HFF-Myc (cell line): ENCODE measurements around the gene SLC16A12.
"Not testable (repeated sequence)": the region's sequence is repeated elsewhere in the genome, so short reads cannot be mapped to it uniquely, and the experiment has no call there.

Experiments
- DNase-seq: peaks from one replicate; pipeline ENCODE4 v3.0.0-alpha.2; 2011; ENCODE audit warnings: low read depth; ENCODE audit errors: extremely low read depth
- H3K4me3 ChIP-seq: replicated peaks from 2 replicates; pipeline ENCODE4 v1.5.1; 2011; ENCODE audit warnings: low read depth, mild to moderate bottlenecking, control low read depth, low read length
- TF ChIP-seq, protein P1 (sequence below): IDR thresholded peaks from 2 replicates; pipeline ENCODE4 v1.5.1; 2012; ENCODE audit warnings: mild to moderate bottlenecking, low read depth, low read length, control low read depth; ENCODE audit errors: missing control alignments

The SLC16A12 gene

GRCh38 chr10:89398003-89398749, 137.2 kb downstream of the SLC16A12 start:
- TF ChIP-seq, protein P1, sequence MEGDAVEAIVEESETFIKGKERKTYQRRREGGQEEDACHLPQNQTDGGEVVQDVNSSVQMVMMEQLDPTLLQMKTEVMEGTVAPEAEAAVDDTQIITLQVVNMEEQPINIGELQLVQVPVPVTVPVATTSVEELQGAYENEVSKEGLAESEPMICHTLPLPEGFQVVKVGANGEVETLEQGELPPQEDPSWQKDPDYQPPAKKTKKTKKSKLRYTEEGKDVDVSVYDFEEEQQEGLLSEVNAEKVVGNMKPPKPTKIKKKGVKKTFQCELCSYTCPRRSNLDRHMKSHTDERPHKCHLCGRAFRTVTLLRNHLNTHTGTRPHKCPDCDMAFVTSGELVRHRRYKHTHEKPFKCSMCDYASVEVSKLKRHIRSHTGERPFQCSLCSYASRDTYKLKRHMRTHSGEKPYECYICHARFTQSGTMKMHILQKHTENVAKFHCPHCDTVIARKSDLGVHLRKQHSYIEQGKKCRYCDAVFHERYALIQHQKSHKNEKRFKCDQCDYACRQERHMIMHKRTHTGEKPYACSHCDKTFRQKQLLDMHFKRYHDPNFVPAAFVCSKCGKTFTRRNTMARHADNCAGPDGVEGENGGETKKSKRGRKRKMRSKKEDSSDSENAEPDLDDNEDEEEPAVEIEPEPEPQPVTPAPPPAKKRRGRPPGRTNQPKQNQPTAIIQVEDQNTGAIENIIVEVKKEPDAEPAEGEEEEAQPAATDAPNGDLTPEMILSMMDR = no peak
- DNase-seq = no peak
- no peak overlapping the region for H3K4me3 ChIP-seq

DNA sequence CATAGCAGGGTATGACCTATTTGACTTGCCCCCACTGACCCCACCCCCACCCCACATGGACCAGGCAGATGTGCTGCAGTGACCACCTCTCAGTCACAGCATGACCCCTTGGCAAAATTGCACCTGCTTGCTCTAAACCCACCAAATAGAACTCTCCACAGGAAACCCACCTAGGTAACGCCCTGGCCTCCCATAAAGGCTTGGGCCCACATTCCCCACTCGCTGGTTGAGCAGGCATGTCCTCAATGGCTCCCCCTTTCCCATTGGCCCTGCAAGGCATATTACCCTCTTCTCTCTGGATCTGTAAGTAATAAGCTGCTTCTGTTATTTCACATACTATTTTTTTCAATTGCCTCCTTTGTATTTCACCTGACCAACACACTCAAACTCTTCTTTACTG, 140.3 kb downstream of the SLC16A12 start:
- DNase-seq = no peak
- no peak overlapping the region for H3K4me3 ChIP-seq
- TF ChIP-seq, protein P1 = no peak

DNA sequence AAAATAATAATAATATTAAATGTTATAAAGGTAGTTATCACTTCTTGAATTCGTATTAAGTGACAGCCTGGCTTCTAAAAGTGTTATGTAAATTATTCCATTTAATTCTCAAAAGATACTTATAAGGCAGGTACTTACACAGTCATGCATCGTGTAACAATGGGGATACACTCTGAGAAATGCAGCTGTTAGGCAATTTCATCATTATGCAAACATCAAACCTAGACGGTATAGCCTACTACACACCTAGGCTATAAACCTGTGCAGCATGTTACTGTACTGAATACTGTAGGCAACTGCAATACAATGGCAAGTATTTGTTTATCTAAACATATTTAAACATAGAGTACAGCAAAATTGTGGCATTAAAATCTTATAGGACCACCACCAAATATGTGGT, 141.5 kb downstream of the SLC16A12 start:
- TF ChIP-seq, protein P1 = no peak
- DNase-seq = no peak
- H3K4me3 ChIP-seq = no peak overlapping the region; the same call in 1 of the 2 replicates

DNA sequence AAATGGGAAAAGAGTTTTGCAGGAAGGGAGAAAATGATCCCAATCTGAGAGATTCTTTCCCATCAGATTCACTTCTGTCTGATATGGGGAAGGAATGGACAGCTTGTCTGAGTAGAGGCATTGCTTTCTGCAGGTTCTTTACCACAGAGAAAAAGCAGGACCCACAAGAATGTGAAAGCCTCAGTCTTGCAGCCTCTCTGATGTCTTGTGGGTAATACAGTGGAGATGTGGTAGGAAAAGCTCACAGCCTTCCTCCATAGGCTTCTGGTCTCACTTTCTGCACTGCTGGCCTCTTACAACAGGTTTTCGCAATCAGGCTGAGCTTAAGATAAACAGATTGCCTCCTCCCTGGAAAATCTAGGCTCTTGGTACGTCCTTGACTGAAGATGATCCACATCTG, 142.4 kb downstream of the SLC16A12 start:
- TF ChIP-seq, protein P1 = no peak
- DNase-seq = no peak
- H3K4me3 ChIP-seq = peak overlapping the region; percentile 55

DNA sequence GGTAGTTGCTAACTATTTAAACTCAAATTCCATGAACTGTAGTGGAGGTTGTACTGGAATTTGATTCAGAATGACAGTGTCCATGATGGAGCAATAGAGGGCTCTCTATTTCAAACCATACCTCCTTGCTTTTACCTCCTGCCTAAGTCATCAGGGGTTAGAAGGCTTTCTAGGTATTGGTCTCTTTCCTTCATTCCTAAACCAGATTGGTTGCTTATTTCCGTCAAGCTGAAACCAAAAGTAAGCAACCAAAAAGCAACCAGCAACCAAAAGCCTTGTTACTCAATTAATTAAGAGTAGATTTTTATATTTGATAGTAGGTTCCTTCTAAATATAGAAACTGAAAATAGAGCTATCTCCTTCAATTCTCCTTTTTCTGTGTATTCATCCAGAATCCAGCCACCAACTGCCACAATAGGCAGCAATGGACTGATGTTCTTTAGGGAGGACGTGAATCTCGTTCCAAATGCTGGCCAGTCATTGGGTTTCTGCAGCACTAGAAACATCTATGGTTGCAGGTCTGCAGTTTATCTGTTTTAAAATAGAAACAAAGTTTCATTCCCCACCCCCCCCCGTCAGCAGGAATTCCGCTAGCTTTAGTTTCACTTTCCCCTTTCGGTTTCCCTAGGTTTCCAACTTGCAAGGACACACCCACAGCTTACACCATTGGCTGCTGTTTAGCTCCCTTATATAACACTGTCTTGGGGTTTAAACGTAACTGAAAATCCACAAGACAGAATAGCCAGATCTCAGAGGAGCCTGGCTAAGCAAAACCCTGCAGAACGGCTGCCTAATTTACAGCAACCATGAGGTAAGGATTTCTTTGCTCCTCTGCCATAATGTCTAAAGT, 143.3 kb downstream of the SLC16A12 start, which contains the start of gene IFIT1:
Gene IFIT1, plus strand, starts transcription at position 717 of the 850 bp plus-strand sequence. Its CDS starts 90 bp downstream, at position 807.
- H3K4me3 ChIP-seq = peak within 1 kb of the TSS; percentile 55
- TF ChIP-seq, protein P1 = no peak
- peak; percentile 87 for DNase-seq

GRCh38 chr10:89391226-89391576, 144.2 kb downstream of the SLC16A12 start:
- not testable (repeated sequence) for DNase-seq, H3K4me3 ChIP-seq
